Measurements from ENCODE around the gene STEAP4.
"Not testable (repeated sequence)": the region's sequence is repeated elsewhere in the genome, so short reads cannot be mapped to it uniquely, and the experiment has no call there.

Gene STEAP4

DNA sequence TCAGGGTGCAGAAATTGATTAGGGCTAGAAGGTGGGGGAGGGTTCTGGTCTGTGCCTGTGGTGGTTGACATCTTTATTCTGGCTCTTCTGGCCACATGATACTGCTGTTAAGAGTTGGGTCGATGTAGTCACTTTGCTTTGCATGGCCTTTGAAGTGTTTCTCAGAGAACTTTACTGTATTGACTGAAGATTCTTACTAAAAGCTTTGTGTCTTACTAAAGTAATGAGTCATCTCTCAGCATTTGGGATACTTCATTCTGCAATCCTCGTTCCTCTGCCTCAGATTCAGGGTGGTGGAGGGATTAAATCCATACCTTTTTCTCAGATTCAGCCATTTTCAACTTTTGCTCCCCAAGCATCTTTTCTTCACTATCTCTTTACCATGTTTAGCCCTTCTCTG, 38.6 kb downstream of the STEAP4 start:
- DNase-seq = no peak

DNA sequence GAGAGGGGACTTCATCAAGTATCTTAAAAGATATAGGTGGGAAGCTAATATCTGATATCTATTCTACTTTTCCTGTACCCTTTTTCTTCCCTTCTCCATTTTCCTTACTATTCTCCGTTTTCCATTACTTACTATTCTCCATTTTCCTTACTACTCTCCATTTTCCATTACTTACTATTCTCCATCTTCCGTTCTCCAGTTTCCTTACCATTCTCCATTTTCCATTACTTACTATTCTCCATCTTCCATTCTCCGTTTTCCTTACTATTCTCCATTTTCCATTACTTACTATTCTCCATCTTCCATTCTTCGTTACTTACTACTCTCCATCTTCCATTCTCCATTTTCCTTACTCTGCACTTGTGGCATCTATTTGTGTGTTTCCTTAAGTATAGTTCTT, 39.3 kb downstream of the STEAP4 start:
- DNase-seq = no peak

GRCh38 chr7:88264987-88265386, 41.7 kb downstream of the STEAP4 start:
- not testable (repeated sequence) for DNase-seq

DNA sequence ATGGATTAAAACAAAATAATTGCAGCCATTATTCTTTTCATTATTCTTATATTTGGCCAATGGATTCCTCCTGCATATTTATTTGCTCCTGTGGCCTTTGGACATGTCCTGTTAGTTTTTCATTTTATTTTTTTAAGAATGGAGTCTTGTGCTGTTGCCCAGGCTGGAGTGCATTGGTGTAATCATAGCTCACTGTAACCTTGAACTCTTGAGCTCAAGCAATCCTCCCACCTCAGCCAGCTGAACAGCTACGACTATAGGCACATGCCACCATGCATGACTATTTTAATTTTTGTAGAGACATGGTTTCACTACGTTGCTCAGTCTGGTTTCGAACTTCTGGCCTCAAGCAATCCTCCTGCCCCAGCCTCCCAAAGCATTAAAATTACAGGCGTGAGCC, 44.1 kb downstream of the STEAP4 start:
- no peak for DNase-seq

GRCh38 chr7:88260719-88261118, 46.0 kb downstream of the STEAP4 start:
- DNase-seq = no peak

- no peak for DNase-seq
Measured at GRCh38 chr7:88259656-88260380, 46.9 kb downstream of the STEAP4 start.

- not testable (repeated sequence) for DNase-seq
Measured at GRCh38 chr7:88258296-88258695, 48.4 kb downstream of the STEAP4 start.

DNA sequence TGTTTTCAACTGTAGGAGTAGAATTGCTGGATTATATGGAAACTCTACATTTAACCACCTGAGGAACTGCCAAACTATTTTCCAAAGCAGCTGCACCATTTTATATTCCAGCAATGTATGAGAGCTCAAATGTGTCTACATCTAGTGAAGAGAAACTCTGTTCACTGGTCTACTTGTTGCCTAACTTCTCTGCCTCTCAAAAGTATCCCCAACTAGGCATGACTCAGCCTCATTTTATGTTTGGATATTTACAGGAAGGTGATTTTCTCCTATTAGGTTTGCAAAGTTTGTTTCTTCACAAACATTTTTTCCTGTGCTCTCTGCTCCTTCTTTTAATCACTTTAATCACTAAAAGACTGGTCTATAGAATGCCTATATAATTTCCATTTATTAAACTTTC, 49.8 kb downstream of the STEAP4 start:
- DNase-seq = no peak

GRCh38 chr7:88254721-88255424, 51.8 kb downstream of the STEAP4 start:
- DNase-seq = no peak

DNA sequence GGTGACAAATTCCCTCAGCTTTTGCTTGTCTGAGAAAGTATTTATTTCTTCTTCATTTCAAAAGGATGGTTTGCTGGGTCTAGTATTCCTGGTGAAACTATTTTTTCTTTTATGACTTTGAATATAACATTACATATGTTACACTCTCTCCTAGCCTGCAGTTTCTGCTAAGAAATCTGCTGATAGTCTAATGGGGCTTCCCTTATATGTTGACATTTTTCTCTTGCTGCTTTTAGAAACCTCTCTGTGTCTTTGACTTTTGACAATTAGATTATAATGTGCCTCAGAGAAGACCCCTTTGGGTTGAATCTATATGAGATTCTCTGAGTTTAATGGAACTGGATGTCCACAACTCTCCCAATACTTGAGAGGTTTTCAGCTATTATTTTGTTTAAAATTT, 53.1 kb downstream of the STEAP4 start:
- no peak for DNase-seq

GRCh38 chr7:88244258-88244657, 62.4 kb downstream of the STEAP4 start:
- DNase-seq = no peak

DNA sequence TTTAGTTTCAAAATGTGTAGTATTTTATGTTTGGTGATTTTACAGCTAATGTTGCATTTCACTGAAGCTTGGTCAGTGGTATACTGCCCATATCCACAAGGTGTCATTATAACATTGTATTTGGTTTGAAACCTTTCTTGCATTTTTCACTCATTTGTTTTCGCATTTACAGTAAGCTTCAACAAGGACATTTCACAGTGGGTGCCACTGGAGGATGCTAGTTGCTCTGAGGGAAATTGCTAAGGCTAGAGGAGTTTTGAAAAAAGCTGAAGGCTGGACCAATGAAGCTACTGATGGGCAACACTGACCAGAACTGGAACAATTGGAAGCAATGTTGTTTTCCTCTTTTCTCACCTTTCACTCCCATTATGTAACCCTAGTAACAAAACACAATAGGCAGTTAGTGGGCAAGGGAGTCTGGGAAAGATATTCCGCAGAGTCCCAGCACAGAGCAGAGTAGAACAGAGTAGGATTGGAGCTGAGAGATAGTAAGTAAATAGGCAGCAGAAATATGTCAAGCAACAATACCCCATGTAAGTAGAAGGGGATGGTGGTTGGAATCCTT, 63.3 kb downstream of the STEAP4 start:
- DNase-seq = no peak

- no peak for DNase-seq
Measured at GRCh38 chr7:88239852-88240251, 66.8 kb downstream of the STEAP4 start.

DNA sequence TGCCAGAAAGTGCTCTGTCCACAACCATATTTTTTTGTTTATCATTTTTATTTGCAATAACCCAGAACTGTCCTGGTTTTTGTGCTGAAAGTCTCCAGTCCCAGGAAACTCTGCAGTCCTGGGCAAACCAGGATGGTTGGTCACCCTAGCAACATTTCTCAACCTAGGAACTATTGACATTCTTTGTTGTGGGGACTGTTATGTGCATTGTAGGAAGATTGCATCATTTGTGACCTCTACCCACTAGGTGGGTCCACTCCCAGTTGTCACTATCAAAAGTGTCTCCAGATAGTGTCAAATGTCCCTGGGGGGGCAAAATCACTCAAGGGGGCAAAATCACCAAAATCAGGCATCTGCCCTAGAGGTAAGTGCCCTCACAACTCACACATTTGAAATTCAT, 72.9 kb downstream of the STEAP4 start:
- no peak for DNase-seq

DNA sequence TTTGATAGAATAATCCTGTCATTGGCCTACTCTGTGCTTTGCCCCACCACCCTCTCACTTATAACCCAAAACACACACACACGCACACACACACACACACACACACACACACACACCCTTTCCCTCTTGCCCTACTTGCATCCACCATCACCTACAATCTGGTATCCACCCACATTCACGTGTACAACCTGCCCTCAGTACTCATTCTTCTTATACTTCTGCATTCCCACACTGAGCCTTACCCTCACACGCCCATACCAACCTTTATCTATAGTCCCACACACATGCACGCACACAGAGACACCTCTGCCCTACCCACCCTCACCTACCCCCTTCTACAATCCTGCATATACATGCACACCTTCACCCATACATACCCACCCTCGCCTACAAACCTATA, 76.0 kb downstream of the STEAP4 start:
- DNase-seq = no peak

- no peak for DNase-seq
Measured at GRCh38 chr7:88229302-88229995, 77.2 kb downstream of the STEAP4 start.

- no peak for DNase-seq
Measured at GRCh38 chr7:88226886-88227516, 79.7 kb downstream of the STEAP4 start.

DNA sequence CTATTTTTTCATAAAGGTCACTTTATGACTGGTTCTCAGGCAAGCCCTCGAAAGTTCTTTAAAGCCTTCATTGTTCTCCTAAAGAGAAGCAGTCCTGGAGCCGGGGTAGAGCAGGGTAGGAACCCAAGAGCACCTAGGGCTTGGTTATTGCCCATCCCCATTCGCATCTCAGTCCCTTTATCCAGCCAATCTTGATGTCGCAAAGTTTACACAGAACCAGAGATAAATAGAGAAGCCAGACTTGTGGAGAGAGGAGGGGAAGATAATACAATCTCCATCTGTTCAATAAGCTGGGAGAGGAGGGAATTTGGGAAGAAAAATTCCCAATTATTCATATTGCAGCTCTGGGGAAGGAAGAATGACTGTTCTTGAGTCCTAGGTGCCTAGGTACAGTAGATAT, 80.5 kb downstream of the STEAP4 start:
- no peak for DNase-seq

- no peak for DNase-seq
Measured at GRCh38 chr7:88224601-88225275, 82.0 kb downstream of the STEAP4 start.

- no peak for DNase-seq
Measured at GRCh38 chr7:88223265-88223664, 83.4 kb downstream of the STEAP4 start.
